Activated T-cell treated with anti-CD3 and anti-CD28 coated beads for 4 hours (primary cell): ENCODE data around the gene INSR.
"Not testable (repeated sequence)": the region's sequence is repeated elsewhere in the genome, so short reads cannot be mapped to it uniquely, and the experiment has no call there.

Source experiments
- DNase-seq: peaks from one replicate; pipeline ENCODE4 v3.0.0-alpha.2; 2020

Gene INSR

GRCh38 chr19:7217861-7218260 is 76.4 kb downstream of the INSR start:
- DNase-seq, result no peak

GRCh38 chr19:7216373-7216902 is 77.8 kb downstream of the INSR start:
- no peak for DNase-seq

GRCh38 chr19:7215176-7215575 is 79.0 kb downstream of the INSR start:
- no peak for DNase-seq

GRCh38 chr19:7214324-7215089 is 79.7 kb downstream of the INSR start:
- no peak for DNase-seq

- DNase-seq, result no peak
Observed at GRCh38 chr19:7213628-7214323, 80.4 kb downstream of the INSR start.

- DNase-seq, result no peak
Observed at GRCh38 chr19:7211191-7211951, 82.8 kb downstream of the INSR start.

GRCh38 chr19:7210359-7210758 is 83.9 kb downstream of the INSR start:
- DNase-seq, result no peak

- not testable (repeated sequence) for DNase-seq
Observed at GRCh38 chr19:7209597-7210325, 84.5 kb downstream of the INSR start.

GRCh38 chr19:7209036-7209435 is 85.2 kb downstream of the INSR start:
- not testable (repeated sequence) for DNase-seq

GRCh38 chr19:7203332-7203731 is 90.9 kb downstream of the INSR start:
- no peak for DNase-seq

GRCh38 chr19:7202888-7203287 is 91.3 kb downstream of the INSR start:
- DNase-seq, result no peak

- no peak for DNase-seq
Observed at GRCh38 chr19:7200736-7201135, 93.5 kb downstream of the INSR start.

- DNase-seq, result no peak
Observed at GRCh38 chr19:7199613-7200533, 94.3 kb downstream of the INSR start.

GRCh38 chr19:7197760-7198696 is 96.2 kb downstream of the INSR start:
- DNase-seq, result peak; percentile 75

- peak; percentile 84 for DNase-seq
Observed at GRCh38 chr19:7197119-7197759, 97.0 kb downstream of the INSR start.

- DNase-seq, result no peak
Observed at GRCh38 chr19:7196763-7197118, 97.5 kb downstream of the INSR start.

GRCh38 chr19:7195046-7195445 is 99.2 kb downstream of the INSR start:
- DNase-seq, result no peak

GRCh38 chr19:7194566-7194965 is 99.6 kb downstream of the INSR start:
- no peak for DNase-seq

- peak; percentile 21 for DNase-seq
Observed at GRCh38 chr19:7191946-7192691, 102.1 kb downstream of the INSR start.
